ENCODE measurements around the gene IFIT3. TPM values are rescaled to one million over a fixed set of nuclear protein-coding genes. Genes with fewer than 3 reads are reported as not detected.

Gene IFIT3
- total and polyA plus RNA-seq, 2 of the 8 experiments (the other 6 are each of a cell fraction or from before 2014, with no cell fraction given), result 0.12 to 0.84 TPM

DNA sequence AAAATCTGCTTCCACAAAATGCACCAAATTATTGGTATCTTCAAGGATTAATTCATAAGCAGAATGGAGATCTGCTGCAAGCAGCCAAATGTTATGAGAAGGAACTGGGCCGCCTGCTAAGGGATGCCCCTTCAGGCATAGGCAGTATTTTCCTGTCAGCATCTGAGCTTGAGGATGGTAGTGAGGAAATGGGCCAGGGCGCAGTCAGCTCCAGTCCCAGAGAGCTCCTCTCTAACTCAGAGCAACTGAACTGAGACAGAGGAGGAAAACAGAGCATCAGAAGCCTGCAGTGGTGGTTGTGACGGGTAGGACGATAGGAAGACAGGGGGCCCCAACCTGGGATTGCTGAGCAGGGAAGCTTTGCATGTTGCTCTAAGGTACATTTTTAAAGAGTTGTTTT lies 12.1 kb downstream of the IFIT3 start:
- Histone ChIP-seq H3K9me3 (ENCODE audit: insufficient read depth in 2 of 2, low read depth in 1 of 2, low read length in 1 of 2) (no peaks in the 10 kb centered on the region), H2BK15ac (ENCODE audit: low read length) (no peak overlapping the region), H3K4me3 (ENCODE audit: extremely low read depth in 1 of 4, insufficient read depth in 2 of 4, low read depth in 3 of 4, low read length in 4 of 4) (no peak overlapping the region), H2BK20ac (ENCODE audit: low read length) (no peak overlapping the region), H3K9ac (replicated peaks in 1 of 4; ENCODE audit: extremely low read depth in 1 of 4, low read depth in 3 of 4, low read length in 3 of 4) (no peak overlapping the region), H3K79me1 (ENCODE audit: low read depth, low read length) (no peaks in the 10 kb centered on the region), H2BK120ac (replicated peaks; ENCODE audit: low read depth, low read length) (no peak overlapping the region), H3K4ac (replicated peaks; ENCODE audit: insufficient read length, low read depth, low read length) (no peak overlapping the region), H3K23me2 (ENCODE audit: low read depth, low read length) (no peaks in the 10 kb centered on the region), H3K27ac (ENCODE audit: low read depth, low read length) (no peak overlapping the region), H3K79me2 (ENCODE audit: control insufficient read depth in 1 of 2, insufficient read depth in 2 of 2, low read length in 2 of 2) (no peaks in the 10 kb centered on the region), H3K36me3 (ENCODE audit: control insufficient read depth in 2 of 4, insufficient read depth in 4 of 4, low read length in 3 of 4) (no peaks in the 10 kb centered on the region), H3K56ac (replicated peaks; ENCODE audit: insufficient read length, low read depth, low read length) (no peak overlapping the region), H2BK12ac (ENCODE audit: low read depth, low read length) (no peak overlapping the region), H2AFZ (ENCODE audit: low read length) (no peak overlapping the region), H4K20me1 (replicated peaks in 1 of 2; ENCODE audit: control insufficient read depth in 1 of 2, insufficient read depth in 2 of 2, low read length in 2 of 2) (no peaks in the 10 kb centered on the region), H4K8ac (ENCODE audit: extremely low read depth, insufficient read depth, low read length) (no peak overlapping the region), H3K23ac (ENCODE audit: insufficient read length) (no peak overlapping the region), H3K4me2 (ENCODE audit: insufficient read depth in 1 of 2, low read depth in 2 of 2, low read length in 2 of 2) (no peak overlapping the region), H3K18ac (ENCODE audit: extremely low read depth, low read length) (no peak overlapping the region), H4K5ac (ENCODE audit: insufficient read length, low read depth, low read length) (no peak overlapping the region), H2AK5ac (ENCODE audit: low read depth, low read length) (no peak overlapping the region), H4K91ac (replicated peaks; ENCODE audit: insufficient read length, low read length) (no peak overlapping the region), H2BK5ac (ENCODE audit: low read depth, low read length) (no peak overlapping the region), H3K4me1 (replicated peaks in 1 of 4; ENCODE audit: control insufficient read depth in 3 of 4, insufficient read depth in 4 of 4, low read length in 3 of 4) (peaks cover 0 to 5% (median 2%) of the 10 kb centered on the region in 4 experiments; a peak in 2 of 7 replicates), H3K27me3 (replicated peaks in 1 of 4; ENCODE audit: control insufficient read depth in 3 of 4, extremely low read depth in 1 of 4, insufficient read depth in 3 of 4, low read length in 3 of 4) (no peaks in the 10 kb centered on the region), H3K14ac (ENCODE audit: insufficient read length) (no peak overlapping the region)
- FAIRE-seq, result no peak
- WGBS, 2 experiments (ENCODE audit: extremely low coverage in 1 of 2, insufficient coverage in 1 of 2, insufficient read length in 1 of 2, insufficient replicate concordance in 2 of 2, low coverage in 1 of 2, low lambda C conversion rate in 2 of 2, missing lambda C conversion rate in 1 of 2), result 93% methylated on average over 4 of the region's 4 CpGs; no CpG with 5 or more reads in 1 of the 2 experiments
- ChIA-PET CTCF (ENCODE audit: partially characterized antibody) (interaction anchor here (0.7 to 3.1 kb wide), 5 partner anchors 12 to 140 kb away, joined by 3 to 15 read pairs (median 4); partner anchors contain the start of gene IFIT2), POLR2A (ENCODE audit: partially characterized antibody) (no interaction called here)
- DNase-seq (ENCODE audit: low read depth in 1 of 2, low spot score in 2 of 2), result no peak
- TF ChIP-seq MAX (IDR thresholded peaks at IDR 0.05), result no peak
- TF ChIP-seq EP300 (IDR thresholded peaks at IDR 0.05; ENCODE audit: borderline replicate concordance in 1 of 2, low read depth in 2 of 2, low read length in 2 of 2), result no peak
- TF ChIP-seq SIN3A (conservative IDR thresholded peaks at IDR 0.05 in 1 of 2, IDR thresholded peaks at IDR 0.05 in 1 of 2; ENCODE audit: low read depth in 1 of 2, low read length in 2 of 2), result no peak
- no peak for TF ChIP-seq TAF1 (IDR thresholded peaks at IDR 0.05; ENCODE audit: low read depth, low read length)
- no peak for TF ChIP-seq SAP30 (IDR thresholded peaks at IDR 0.05; ENCODE audit: insufficient read depth, insufficient replicate concordance, low read length)
- TF ChIP-seq KDM1A (IDR thresholded peaks at IDR 0.05; ENCODE audit: borderline replicate concordance, low read length), result no peak
- no peak for TF ChIP-seq POLR2A (IDR thresholded peaks at IDR 0.05; ENCODE audit: control extremely low read depth in 1 of 2, low read depth in 2 of 2, low read length in 2 of 2)
- TF ChIP-seq CEBPB (IDR thresholded peaks at IDR 0.05; ENCODE audit: low read depth, low read length), result no peak
- no peak for TF ChIP-seq CHD2 (IDR thresholded peaks at IDR 0.05; ENCODE audit: low read length)
- no peak for TF ChIP-seq SUZ12 (IDR thresholded peaks at IDR 0.05; ENCODE audit: low read length)
- no peak for TF ChIP-seq RAD21 (IDR thresholded peaks at IDR 0.05 in 1 of 2, conservative IDR thresholded peaks at IDR 0.05 in 1 of 2; ENCODE audit: low read depth in 2 of 2, low read length in 2 of 2)
- no peak for TF ChIP-seq RBBP5 (IDR thresholded peaks at IDR 0.05; ENCODE audit: borderline replicate concordance, low read depth, low read length)
- no peak for TF ChIP-seq PHF8 (conservative IDR thresholded peaks at IDR 0.05; ENCODE audit: low read depth, low read length)
